Neutrophil (primary cell): ENCODE data around the gene VGLL4.

ENCODE experiments used
- H3K27ac ChIP-seq: fragments of 200-600 bp; sonication (generic); 2 replicates; pipeline ENCODE4 v1.5.1; 2016; ENCODE audit warnings: mild to moderate bottlenecking, moderate library complexity
- H3K27me3 ChIP-seq: fragments of 200-600 bp; sonication (generic); 2 replicates; pipeline ENCODE4 v1.6.0; 2016; ENCODE audit warnings: mild to moderate bottlenecking
- H3K36me3 ChIP-seq: fragments of 200-600 bp; sonication (generic); 2 replicates; pipeline ENCODE4 v1.5.1; 2017
- H3K4me1 ChIP-seq, 2 experiments: fragments of 200-600 bp in 1 of 2; sonication (generic) in 1 of 2; 1 replicate in 1 of 2; 2 replicates in 1 of 2; pipeline versions ENCODE4 v1.5.1 to v1.6.1; 2013 to 2016; ENCODE audit warnings: low read depth in 1 of 2, low read length in 1 of 2, mild to moderate bottlenecking in 1 of 2, moderate library complexity in 1 of 2; ENCODE audit not compliant: control insufficient read depth in 1 of 2, insufficient read depth in 1 of 2
- H3K4me3 ChIP-seq, 2 experiments: fragments of 200-600 bp in 1 of 2; sonication (generic) in 1 of 2; 1 replicate in 1 of 2; 2 replicates in 1 of 2; pipeline ENCODE4 v1.5.1; 2013 to 2016; ENCODE audit warnings: low read depth in 1 of 2, low read length in 1 of 2, mild to moderate bottlenecking in 1 of 2, moderate library complexity in 1 of 2
- H3K9me3 ChIP-seq: fragments of 200-600 bp; sonication (generic); 2 replicates; pipeline ENCODE4 v1.5.1; 2016
- CTCF ChIP-seq: fragments of 200-600 bp; sonication (generic); IDR thresholded peaks from 2 replicates; pipeline ENCODE4 v1.5.1; 2016; ENCODE audit warnings: antibody characterized with exemption

Gene VGLL4

GRCh38 chr3:11609481-11609880 is 34.2 kb downstream of the VGLL4 start:
- Histone ChIP-seq H3K4me1 (peaks cover 21% of the 10 kb centered on the region in 2 experiments), H3K27me3 (no peaks in the 10 kb centered on the region), H3K4me3 (no peak overlapping the region), H3K9me3 (no peaks in the 10 kb centered on the region), H3K27ac (no peak overlapping the region), H3K36me3 (peaks cover 4% of the 10 kb centered on the region)
- TF ChIP-seq CTCF, result no peak

DNA sequence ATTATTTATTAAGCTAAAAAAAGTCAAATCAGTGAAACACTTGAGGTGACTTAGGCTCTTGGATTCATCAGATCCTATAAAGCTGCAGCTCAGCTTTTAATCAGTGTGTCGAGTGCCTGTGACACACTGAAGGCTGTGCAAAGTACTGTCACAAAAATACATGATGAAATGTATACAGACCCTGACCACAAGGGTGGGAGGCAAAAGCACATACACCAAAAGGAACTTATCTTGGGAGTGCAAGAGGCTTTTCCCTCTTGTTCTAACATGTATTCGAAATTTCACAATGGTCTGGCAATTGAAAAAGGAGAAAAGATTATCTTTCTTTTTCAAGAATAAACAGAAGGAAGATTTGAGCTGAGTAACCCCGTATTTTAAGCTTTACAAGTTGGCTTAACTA is 35.9 kb downstream of the VGLL4 start:
- no peak overlapping the region for H3K27ac ChIP-seq

DNA sequence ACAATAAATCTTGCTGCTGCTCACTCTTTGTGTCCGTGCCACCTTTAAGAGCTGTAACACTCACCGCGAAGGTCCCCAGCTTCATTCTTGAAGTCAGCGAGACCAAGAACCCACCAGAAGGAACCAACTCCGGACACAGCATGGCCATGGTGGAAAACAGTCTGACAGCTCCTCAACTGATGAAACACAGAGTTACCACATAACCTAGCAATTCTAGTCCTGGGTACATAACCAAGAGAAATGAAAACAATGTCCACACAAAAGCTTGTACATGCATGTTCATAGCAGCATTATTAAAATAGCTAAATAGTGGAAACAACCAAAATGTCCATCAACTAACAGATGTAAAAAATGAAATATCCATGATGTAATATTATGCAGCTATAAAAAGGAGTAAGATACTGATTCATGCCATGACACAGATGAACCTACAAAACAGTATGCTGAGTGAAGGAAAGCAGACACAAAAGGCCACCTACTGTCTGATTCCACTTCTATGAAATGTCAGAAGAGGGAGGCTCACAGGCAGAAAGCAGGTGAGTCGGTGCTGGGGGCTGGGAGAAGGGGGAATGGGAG is 36.8 kb downstream of the VGLL4 start:
- H3K36me3 ChIP-seq, result peaks cover 4% of the 10 kb centered on the region
- no peak overlapping the region for H3K27ac ChIP-seq
- H3K4me1 ChIP-seq, result peaks cover 21% of the 10 kb centered on the region in 2 experiments

More for the DNA sequence above, 35.9 kb downstream of the VGLL4 start:
- Histone ChIP-seq H3K4me3 (no peak overlapping the region), H3K36me3 (peaks cover 4% of the 10 kb centered on the region), H3K4me1 (peaks cover 21% of the 10 kb centered on the region in 2 experiments), H3K27me3 (no peaks in the 10 kb centered on the region), H3K9me3 (no peaks in the 10 kb centered on the region)
- no peak for TF ChIP-seq CTCF

GRCh38 chr3:11606090-11606784 is 37.5 kb downstream of the VGLL4 start:
- H3K36me3 ChIP-seq, result peaks cover under 1% of the 10 kb centered on the region

More for the DNA sequence above, 36.8 kb downstream of the VGLL4 start:
- no peaks in the 10 kb centered on the region for H3K9me3 ChIP-seq
- no peak overlapping the region for H3K4me3 ChIP-seq
- no peak for TF ChIP-seq CTCF
- H3K27me3 ChIP-seq, result no peaks in the 10 kb centered on the region

GRCh38 chr3:11605398-11605797 is 38.3 kb downstream of the VGLL4 start:
- Histone ChIP-seq H3K4me1 (peaks cover 21 to 25% of the 10 kb centered on the region in 2 experiments), H3K4me3 (no peak overlapping the region), H3K9me3 (no peaks in the 10 kb centered on the region), H3K27me3 (no peaks in the 10 kb centered on the region), H3K27ac (no peak overlapping the region), H3K36me3 (peaks cover 8% of the 10 kb centered on the region)
- TF ChIP-seq CTCF, result no peak

More at GRCh38 chr3:11606090-11606784, 37.5 kb downstream of the VGLL4 start:
- Histone ChIP-seq H3K9me3 (no peaks in the 10 kb centered on the region), H3K27me3 (no peaks in the 10 kb centered on the region), H3K4me1 (peaks cover 21 to 25% of the 10 kb centered on the region in 2 experiments), H3K27ac (no peak overlapping the region), H3K4me3 (no peak overlapping the region)
- TF ChIP-seq CTCF, result no peak
